Measurements from ENCODE around the gene INSL4.
A peak's percentile ranks its signal among the peaks of the same experiment; 100 is the strongest.

INSL4 gene

DNA sequence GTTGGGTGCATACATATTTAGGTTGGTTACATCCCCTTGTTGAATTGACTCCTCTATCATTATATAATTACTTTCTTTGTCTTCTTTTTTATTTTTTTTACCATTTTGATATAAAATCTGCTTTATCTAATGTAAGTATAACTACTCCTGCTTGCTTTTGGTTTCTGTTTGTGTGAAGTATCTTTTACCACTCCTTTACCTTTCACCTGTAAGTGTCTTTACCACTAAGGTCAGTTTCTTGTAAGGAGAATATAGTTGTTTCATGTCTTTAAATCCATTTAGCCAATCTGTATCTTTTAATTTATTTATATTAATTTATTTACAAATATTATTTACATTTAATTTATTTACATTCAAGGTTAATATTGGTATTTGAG is 33.0 kb downstream of the INSL4 start:
- H3K4me1 ChIP-seq: no peaks in the 10 kb centered on the region
- DNase-seq: no peak
- H3K36me3 ChIP-seq: no peaks in the 10 kb centered on the region
- H3K9me3 ChIP-seq: no peaks in the 10 kb centered on the region
- no peak overlapping the region for H3K4me3 ChIP-seq (ENCODE audit: low read depth, low read length)
- TF ChIP-seq, protein P1, sequence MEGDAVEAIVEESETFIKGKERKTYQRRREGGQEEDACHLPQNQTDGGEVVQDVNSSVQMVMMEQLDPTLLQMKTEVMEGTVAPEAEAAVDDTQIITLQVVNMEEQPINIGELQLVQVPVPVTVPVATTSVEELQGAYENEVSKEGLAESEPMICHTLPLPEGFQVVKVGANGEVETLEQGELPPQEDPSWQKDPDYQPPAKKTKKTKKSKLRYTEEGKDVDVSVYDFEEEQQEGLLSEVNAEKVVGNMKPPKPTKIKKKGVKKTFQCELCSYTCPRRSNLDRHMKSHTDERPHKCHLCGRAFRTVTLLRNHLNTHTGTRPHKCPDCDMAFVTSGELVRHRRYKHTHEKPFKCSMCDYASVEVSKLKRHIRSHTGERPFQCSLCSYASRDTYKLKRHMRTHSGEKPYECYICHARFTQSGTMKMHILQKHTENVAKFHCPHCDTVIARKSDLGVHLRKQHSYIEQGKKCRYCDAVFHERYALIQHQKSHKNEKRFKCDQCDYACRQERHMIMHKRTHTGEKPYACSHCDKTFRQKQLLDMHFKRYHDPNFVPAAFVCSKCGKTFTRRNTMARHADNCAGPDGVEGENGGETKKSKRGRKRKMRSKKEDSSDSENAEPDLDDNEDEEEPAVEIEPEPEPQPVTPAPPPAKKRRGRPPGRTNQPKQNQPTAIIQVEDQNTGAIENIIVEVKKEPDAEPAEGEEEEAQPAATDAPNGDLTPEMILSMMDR (IDR thresholded peaks at IDR 0.05; ENCODE audit: low read depth, low read length): no peak
- H3K27me3 ChIP-seq: no peaks in the 10 kb centered on the region

DNA sequence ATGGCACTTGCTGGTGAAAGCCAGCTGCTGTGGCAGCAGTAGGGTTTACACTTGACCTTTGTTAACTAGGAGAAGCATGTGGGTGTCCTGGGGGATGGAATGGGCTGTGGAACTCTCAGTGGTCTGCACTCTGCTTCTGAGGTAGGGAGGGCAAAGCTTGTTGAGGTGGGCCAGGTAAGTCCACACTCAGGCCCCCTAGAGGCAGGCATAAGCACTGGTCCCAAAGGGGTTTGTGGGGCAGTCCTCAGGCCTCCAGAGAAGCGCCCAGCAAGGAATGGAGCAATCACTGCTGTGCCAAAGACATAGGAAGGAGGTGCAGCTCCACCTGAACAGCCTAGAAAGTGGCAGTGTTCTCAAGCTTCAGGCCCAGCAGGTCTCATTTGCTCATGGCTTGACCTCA is 34.7 kb downstream of the INSL4 start:
- no peak for DNase-seq
- no peaks in the 10 kb centered on the region for H3K4me1 ChIP-seq
- H3K36me3 ChIP-seq: no peaks in the 10 kb centered on the region
- H3K9me3 ChIP-seq: no peaks in the 10 kb centered on the region
- H3K27me3 ChIP-seq: no peaks in the 10 kb centered on the region
- H3K4me3 ChIP-seq (ENCODE audit: low read depth, low read length): no peak overlapping the region
- TF ChIP-seq, protein P1 (IDR thresholded peaks at IDR 0.05; ENCODE audit: low read depth, low read length): 0 out of 2 replicates have a peak, but pooled peaks have one; percentile 2

GRCh38 chr9:5269249-5269715 is 38.1 kb downstream of the INSL4 start:
- H3K9me3 ChIP-seq: no peaks in the 10 kb centered on the region
- no peaks in the 10 kb centered on the region for H3K36me3 ChIP-seq
- no peak for DNase-seq
- no peak overlapping the region for H3K4me3 ChIP-seq (ENCODE audit: low read depth, low read length)
- no peaks in the 10 kb centered on the region for H3K4me1 ChIP-seq
- H3K27me3 ChIP-seq: no peaks in the 10 kb centered on the region
- TF ChIP-seq, protein P1 (IDR thresholded peaks at IDR 0.05; ENCODE audit: low read depth, low read length): no peak

DNA sequence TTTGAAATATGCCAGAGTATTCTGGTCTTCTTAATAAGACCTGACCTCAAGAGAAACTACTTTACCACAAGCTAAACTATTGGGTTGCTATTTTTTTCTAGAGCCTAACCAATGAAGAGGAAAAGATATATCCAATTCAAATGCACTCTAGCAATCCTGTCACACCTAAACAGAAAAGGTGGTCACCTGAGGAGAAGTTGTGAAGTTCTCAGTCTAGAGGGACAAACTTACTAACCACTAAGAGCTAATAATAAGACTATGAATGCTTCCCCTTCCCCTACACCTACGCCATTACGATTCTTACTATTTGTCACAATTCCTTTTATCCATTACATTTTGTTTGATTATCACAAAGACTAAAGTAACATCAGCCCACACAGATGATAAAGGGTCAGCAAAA is 43.6 kb downstream of the INSL4 start:
- DNase-seq: no peak
- H3K4me1 ChIP-seq: no peaks in the 10 kb centered on the region
- no peaks in the 10 kb centered on the region for H3K27me3 ChIP-seq
- TF ChIP-seq, protein P1 (IDR thresholded peaks at IDR 0.05; ENCODE audit: low read depth, low read length): no peak
- no peaks in the 10 kb centered on the region for H3K9me3 ChIP-seq
- no peaks in the 10 kb centered on the region for H3K36me3 ChIP-seq
- H3K4me3 ChIP-seq (ENCODE audit: low read depth, low read length): no peak overlapping the region

DNA sequence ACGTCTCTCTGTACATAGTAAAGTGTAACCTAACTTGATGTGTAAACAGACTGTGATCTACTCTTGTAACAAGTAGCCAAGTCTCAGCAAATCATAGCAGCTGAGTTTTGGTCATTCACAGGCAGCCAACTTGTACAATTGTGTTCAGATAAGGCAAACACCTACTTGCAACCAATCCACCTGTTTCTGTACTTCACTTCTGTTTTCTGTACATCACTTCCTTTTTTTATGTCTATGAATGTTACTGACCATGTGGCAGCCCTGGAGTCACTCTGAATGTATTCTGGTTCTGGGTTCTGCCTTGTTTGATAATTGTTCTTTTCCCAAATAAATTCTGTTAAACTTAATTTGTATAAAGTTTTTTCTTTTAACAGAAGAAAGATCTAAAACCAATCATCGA is 47.3 kb downstream of the INSL4 start:
- Histone ChIP-seq H3K9me3 (no peaks in the 10 kb centered on the region), H3K36me3 (no peaks in the 10 kb centered on the region), H3K4me3 (ENCODE audit: low read depth, low read length) (no peak overlapping the region), H3K4me1 (no peaks in the 10 kb centered on the region), H3K27me3 (no peaks in the 10 kb centered on the region)
- DNase-seq: no peak
- TF ChIP-seq, protein P1 (IDR thresholded peaks at IDR 0.05; ENCODE audit: low read depth, low read length): no peak
